Neural progenitor cell (in vitro differentiated cells): Measurements from ENCODE around the gene MN1. TPM values are rescaled to one million over a fixed set of nuclear protein-coding genes. Genes with fewer than 3 reads are reported as not detected.

ENCODE experiments used
- DNase-seq: peaks from one replicate; pipeline ENCODE4 v3.0.0-alpha.2; 2016; ENCODE audit warnings: low spot score
- H2AFZ ChIP-seq: fragments of 200-600 bp; sonication (generic); replicated peaks from 2 replicates; pipeline ENCODE4 v1.6.1; 2016; ENCODE audit warnings: antibody characterized with exemption
- H3F3A ChIP-seq: fragments of 200-600 bp; sonication (generic); 2 replicates; pipeline ENCODE4 v1.6.1; 2016; ENCODE audit warnings: antibody characterized with exemption, low read depth
- H3K27ac ChIP-seq: fragments of 200-600 bp; sonication (generic); 2 replicates; pipeline ENCODE4 v1.5.1; 2016; ENCODE audit warnings: mild to moderate bottlenecking
- H3K27me3 ChIP-seq: fragments of 200-600 bp; sonication (generic); 2 replicates; pipeline ENCODE4 v1.6.1; 2016; ENCODE audit warnings: mild to moderate bottlenecking, moderate library complexity
- H3K36me3 ChIP-seq: fragments of 200-600 bp; sonication (generic); 2 replicates; pipeline ENCODE4 v1.5.1; 2016
- H3K4me1 ChIP-seq: fragments of 200-600 bp; sonication (generic); 2 replicates; pipeline ENCODE4 v1.6.1; 2016; ENCODE audit warnings: mixed run types
- H3K4me2 ChIP-seq: fragments of 200-600 bp; sonication (generic); 2 replicates; pipeline ENCODE4 v1.6.1; 2016
- H3K4me3 ChIP-seq: fragments of 200-600 bp; sonication (generic); 2 replicates; pipeline ENCODE4 v1.5.1; 2016
- H3K79me2 ChIP-seq: fragments of 200-600 bp; sonication (generic); 2 replicates; pipeline ENCODE4 v1.6.1; 2016; ENCODE audit warnings: low read depth
- H3K9ac ChIP-seq: fragments of 200-600 bp; sonication (generic); 2 replicates; pipeline ENCODE4 v1.6.1; 2016
- H3K9me3 ChIP-seq: fragments of 200-600 bp; sonication (generic); 2 replicates; pipeline ENCODE4 v1.5.1; 2016; ENCODE audit warnings: low read depth
- H4K20me1 ChIP-seq: fragments of 200-600 bp; sonication (generic); 2 replicates; pipeline ENCODE4 v1.6.1; 2016; ENCODE audit warnings: low read depth
- H3K27ac Mint-ChIP-seq: 3 replicates; pipeline ENCODE4 v1.8.0; 2021; ENCODE audit warnings: mixed read lengths
- H3K27me3 Mint-ChIP-seq: 2 replicates; pipeline ENCODE4 v1.8.0; 2022; ENCODE audit warnings: low read depth, mild to moderate bottlenecking, inconsistent platforms, moderate library complexity, mixed read lengths; ENCODE audit not compliant: insufficient read depth
- H3K36me3 Mint-ChIP-seq: 3 replicates; pipeline ENCODE4 v1.8.0; 2021; ENCODE audit warnings: mixed read lengths
- H3K4me1 Mint-ChIP-seq: 3 replicates; pipeline ENCODE4 v1.8.0; 2021; ENCODE audit warnings: mixed read lengths
- H3K4me3 Mint-ChIP-seq: 3 replicates; pipeline ENCODE4 v1.8.0; 2021; ENCODE audit warnings: mild to moderate bottlenecking, moderate library complexity, mixed read lengths
- H3K9me3 Mint-ChIP-seq: 3 replicates; pipeline ENCODE4 v1.8.0; 2020; ENCODE audit warnings: mixed read lengths
- CTCF ChIP-seq: fragments of 200-600 bp; sonication (generic); IDR thresholded peaks from 2 replicates; pipeline ENCODE4 v1.5.1; 2017; ENCODE audit warnings: antibody characterized with exemption, mild to moderate bottlenecking
- EZH2 ChIP-seq: fragments of 200-600 bp; sonication (generic); IDR thresholded peaks from 2 replicates; pipeline ENCODE4 v1.6.1; 2017; ENCODE audit warnings: antibody characterized with exemption, mild to moderate bottlenecking, moderate library complexity
- EZH2phosphoT487 ChIP-seq: fragments of 200-600 bp; sonication (generic); IDR thresholded peaks from 2 replicates; pipeline ENCODE4 v1.6.1; 2017; ENCODE audit warnings: antibody characterized with exemption
- total RNA-seq: library from RNA; depleted of rRNA; stranded (reverse); fragments of >200 nt; gene quantifications from 2 replicates; pipeline ENCODE4 v1.2.3, GENCODE V29; 2015; ENCODE audit warnings: low replicate concordance

The MN1 gene
- total RNA-seq, 1 donor from 2014 or later: 13.3 TPM

- H3K9me3 Mint-ChIP-seq: no peaks in the 10 kb centered on the region
- Histone ChIP-seq H3K4me1 (peaks cover 92% of the 10 kb centered on the region), H3K36me3 (peaks cover 7% of the 10 kb centered on the region), H3K4me3 (peak overlapping the region; percentile 68), H4K20me1 (peaks cover 99% of the 10 kb centered on the region), H3K9ac (no peak overlapping the region), H3K27ac (no peak overlapping the region), H3K79me2 (peaks cover 100% of the 10 kb centered on the region), H2AFZ (no peak overlapping the region), H3F3A (peaks cover 61% of the 10 kb centered on the region), H3K4me2 (peak overlapping the region; percentile 93), H3K9me3 (no peaks in the 10 kb centered on the region), H3K27me3 (peaks cover 53% of the 10 kb centered on the region)
- peaks cover 62% of the 10 kb centered on the region for H3K4me1 Mint-ChIP-seq
- TF ChIP-seq EZH2 (no peak), EZH2phosphoT487 (no peak), CTCF (no peak)
- H3K27ac Mint-ChIP-seq: peak overlapping the region; percentile 69
- no peak for DNase-seq
- H3K27me3 Mint-ChIP-seq: peaks cover 6% of the 10 kb centered on the region
- peak overlapping the region; percentile 86 for H3K4me3 Mint-ChIP-seq
- peaks cover 10% of the 10 kb centered on the region for H3K36me3 Mint-ChIP-seq
Measured at GRCh38 chr22:27795696-27796517, 5.6 kb downstream of the MN1 start.

GRCh38 chr22:27795053-27795452 lies 6.5 kb downstream of the MN1 start:
- Mint-ChIP-seq H3K27me3 (peaks cover 8% of the 10 kb centered on the region), H3K4me3 (peak overlapping the region; percentile 86), H3K36me3 (peaks cover 14% of the 10 kb centered on the region), H3K4me1 (peaks cover 70% of the 10 kb centered on the region), H3K27ac (peak overlapping the region; percentile 46), H3K9me3 (no peaks in the 10 kb centered on the region)
- Histone ChIP-seq H3K27me3 (peaks cover 47% of the 10 kb centered on the region), H3K9me3 (no peaks in the 10 kb centered on the region), H3K9ac (no peak overlapping the region), H3K4me2 (peak overlapping the region; percentile 93), H3K79me2 (peaks cover 100% of the 10 kb centered on the region), H3F3A (peaks cover 65% of the 10 kb centered on the region), H4K20me1 (peaks cover 100% of the 10 kb centered on the region), H2AFZ (no peak overlapping the region), H3K4me3 (peak overlapping the region; percentile 68), H3K36me3 (peaks cover 7% of the 10 kb centered on the region), H3K27ac (no peak overlapping the region), H3K4me1 (peaks cover 98% of the 10 kb centered on the region)
- TF ChIP-seq CTCF (no peak), EZH2 (no peak), EZH2phosphoT487 (no peak)
- DNase-seq: peak; percentile 76

GRCh38 chr22:27794226-27794625 lies 7.3 kb downstream of the MN1 start:
- peaks cover 100% of the 10 kb centered on the region for H4K20me1 ChIP-seq
- DNase-seq: peak; percentile 46
- H3K36me3 ChIP-seq: peaks cover 7% of the 10 kb centered on the region
- peaks cover 75% of the 10 kb centered on the region for H3K4me1 Mint-ChIP-seq
- no peak overlapping the region for H2AFZ ChIP-seq
- H3K27me3 Mint-ChIP-seq: peaks cover 8% of the 10 kb centered on the region
- H3F3A ChIP-seq: peaks cover 61% of the 10 kb centered on the region
- H3K9me3 ChIP-seq: no peaks in the 10 kb centered on the region
- peak overlapping the region; percentile 93 for H3K4me2 ChIP-seq
- peak overlapping the region; percentile 68 for H3K4me3 ChIP-seq
- H3K27ac ChIP-seq: no peak overlapping the region
- no peak overlapping the region for H3K9ac ChIP-seq
- peaks cover 16% of the 10 kb centered on the region for H3K36me3 Mint-ChIP-seq
- no peak for TF ChIP-seq EZH2phosphoT487
- no peak for TF ChIP-seq EZH2
- TF ChIP-seq CTCF: peak; percentile 13
- H3K27me3 ChIP-seq: peaks cover 39% of the 10 kb centered on the region
- H3K27ac Mint-ChIP-seq: no peak overlapping the region
- peaks cover 90% of the 10 kb centered on the region for H3K4me1 ChIP-seq
- peaks cover 100% of the 10 kb centered on the region for H3K79me2 ChIP-seq
- H3K4me3 Mint-ChIP-seq: peak overlapping the region; percentile 86
- no peaks in the 10 kb centered on the region for H3K9me3 Mint-ChIP-seq
